ENCODE measurements around the gene AFTPH. TPM values are rescaled to one million over a fixed set of nuclear protein-coding genes. Genes with fewer than 3 reads are reported as not detected.

The AFTPH gene
- polyA plus RNA-seq, 3 donors = 22.3 to 28.6 (median 28.4) TPM

- H2AFZ ChIP-seq (ENCODE audit: insufficient read depth, low read depth, low read length, poor library complexity, severe bottlenecking) = no peak overlapping the region
- no peak overlapping the region for H3K9ac ChIP-seq (ENCODE audit: insufficient read depth, low read length, poor library complexity, severe bottlenecking)
- H3K36me3 Mint-ChIP-seq = no peaks in the 10 kb centered on the region
- peaks cover 14% of the 10 kb centered on the region for H3K4me1 Mint-ChIP-seq
- no peaks in the 10 kb centered on the region for H3K27me3 ChIP-seq (ENCODE audit: control insufficient read depth in 2 of 2, insufficient read depth in 2 of 2, low read length in 2 of 2)
- intact Hi-C loops (cut with micrococcal nuclease) = no loop called here
- H3K9me3 Mint-ChIP-seq = no peaks in the 10 kb centered on the region
- H3K27me3 Mint-ChIP-seq (ENCODE audit: low read depth in 3 of 3) = peaks cover 0 to 5% (median 2%) of the 10 kb centered on the region in 3 donors
- H3K27ac ChIP-seq (ENCODE audit: low read depth in 1 of 2, low read length in 2 of 2) = no peak overlapping the region
- DNase-seq = no peak
- TF ChIP-seq CTCF (IDR thresholded peaks at IDR 0.05) = no peak
- H3K4me2 ChIP-seq (replicated peaks; ENCODE audit: extremely low read depth, low read length, poor library complexity, severe bottlenecking) = no peak overlapping the region
- H3K79me2 ChIP-seq (ENCODE audit: insufficient read depth, low read length) = no peaks in the 10 kb centered on the region
- H3K4me3 Mint-ChIP-seq = no peak overlapping the region
- no peak overlapping the region for H3K27ac Mint-ChIP-seq
- peaks cover 8 to 10% of the 10 kb centered on the region in 2 donors for H3K4me1 ChIP-seq (ENCODE audit: control insufficient read depth in 1 of 2, insufficient read depth in 2 of 2, low read length in 2 of 2)
- no peaks in the 10 kb centered on the region for H3K36me3 ChIP-seq (replicated peaks in 1 of 2; ENCODE audit: control insufficient read depth in 1 of 2, insufficient read depth in 2 of 2, low read length in 2 of 2)
- no peaks in the 10 kb centered on the region for H4K20me1 ChIP-seq (ENCODE audit: insufficient read depth, low read length)
- no peaks in the 10 kb centered on the region for H3K9me3 ChIP-seq (replicated peaks in 1 of 2; ENCODE audit: control insufficient read depth in 1 of 2, insufficient read depth in 1 of 2, low read length in 2 of 2)
- WGBS (ENCODE audit: insufficient coverage) = 96% methylated on average over 3 of the region's 4 CpGs
- H3K4me3 ChIP-seq (replicated peaks in 1 of 3; ENCODE audit: low read depth in 2 of 3, low read length in 3 of 3) = no peak overlapping the region
Measured at GRCh38 chr2:64477979-64478378, 46.1 kb upstream of the AFTPH start.

GRCh38 chr2:64478502-64479230 is 45.5 kb upstream of the AFTPH start:
- peaks cover 12% of the 10 kb centered on the region for H3K4me1 Mint-ChIP-seq
- H3K27ac Mint-ChIP-seq = peak overlapping the region in 1 of 7 donors; percentile 13
- TF ChIP-seq CTCF (IDR thresholded peaks at IDR 0.05) = no peak
- no peak overlapping the region for H3K27ac ChIP-seq (ENCODE audit: low read depth in 1 of 2, low read length in 2 of 2)
- H3K9me3 ChIP-seq (replicated peaks in 1 of 2; ENCODE audit: control insufficient read depth in 1 of 2, insufficient read depth in 1 of 2, low read length in 2 of 2) = no peaks in the 10 kb centered on the region
- WGBS (ENCODE audit: insufficient coverage) = 100% methylated on average over 1 of the region's 3 CpGs
- H3K36me3 Mint-ChIP-seq = no peaks in the 10 kb centered on the region
- no peak overlapping the region for H3K9ac ChIP-seq (ENCODE audit: insufficient read depth, low read length, poor library complexity, severe bottlenecking)
- H3K9me3 Mint-ChIP-seq = no peaks in the 10 kb centered on the region
- no peaks in the 10 kb centered on the region for H3K79me2 ChIP-seq (ENCODE audit: insufficient read depth, low read length)
- H3K36me3 ChIP-seq (replicated peaks in 1 of 2; ENCODE audit: control insufficient read depth in 1 of 2, insufficient read depth in 2 of 2, low read length in 2 of 2) = no peaks in the 10 kb centered on the region
- no peak for DNase-seq
- H3K27me3 Mint-ChIP-seq (ENCODE audit: low read depth in 3 of 3) = peaks cover 0 to 5% (median 2%) of the 10 kb centered on the region in 3 donors
- H4K20me1 ChIP-seq (ENCODE audit: insufficient read depth, low read length) = no peaks in the 10 kb centered on the region
- no peak overlapping the region for H3K4me2 ChIP-seq (replicated peaks; ENCODE audit: extremely low read depth, low read length, poor library complexity, severe bottlenecking)
- H3K4me3 ChIP-seq (replicated peaks in 1 of 3; ENCODE audit: low read depth in 2 of 3, low read length in 3 of 3) = no peak overlapping the region
- peaks cover 8 to 10% of the 10 kb centered on the region in 2 donors for H3K4me1 ChIP-seq (ENCODE audit: control insufficient read depth in 1 of 2, insufficient read depth in 2 of 2, low read length in 2 of 2)
- H2AFZ ChIP-seq (ENCODE audit: insufficient read depth, low read depth, low read length, poor library complexity, severe bottlenecking) = no peak overlapping the region
- no peak overlapping the region for H3K4me3 Mint-ChIP-seq
- no peaks in the 10 kb centered on the region for H3K27me3 ChIP-seq (ENCODE audit: control insufficient read depth in 2 of 2, insufficient read depth in 2 of 2, low read length in 2 of 2)
- intact Hi-C loops (cut with micrococcal nuclease) = no loop called here
